Parathyroid adenoma (tissue), 2 donors: ENCODE measurements around the gene RPL26.
"Not testable (repeated sequence)": the region's sequence is repeated elsewhere in the genome, so short reads cannot be mapped to it uniquely, and the experiment has no call there.

ENCODE experiments used
- H2AFZ ChIP-seq: fragments of 300-600 bp; sonication (generic); one replicate; pipeline ENCODE4 v1.7.0; 2017; ENCODE audit warnings: antibody characterized with exemption, mild to moderate bottlenecking
- H3K27ac ChIP-seq: fragments of 300-600 bp; sonication (generic); one replicate; pipeline ENCODE4 v1.7.0; 2017
- H3K27me3 ChIP-seq: fragments of 300-600 bp; sonication (generic); one replicate; pipeline ENCODE4 v1.7.0; 2017; ENCODE audit warnings: low read length; ENCODE audit not compliant: control insufficient read depth, insufficient read depth
- H3K36me3 ChIP-seq: fragments of 300-600 bp; sonication (generic); one replicate; pipeline ENCODE4 v1.7.0; 2017; ENCODE audit warnings: low read length; ENCODE audit not compliant: control insufficient read depth, insufficient read depth
- H3K4me1 ChIP-seq: fragments of 300-600 bp; sonication (generic); one replicate; pipeline ENCODE4 v1.7.0; 2017; ENCODE audit warnings: control low read depth
- H3K4me2 ChIP-seq: fragments of 300-600 bp; sonication (generic); one replicate; pipeline ENCODE4 v1.7.0; 2017; ENCODE audit warnings: low read length
- H3K4me3 ChIP-seq: fragments of 300-600 bp; sonication (generic); one replicate; pipeline ENCODE4 v1.7.0; 2017; ENCODE audit warnings: low read depth, low read length
- H3K79me2 ChIP-seq: fragments of 300-600 bp; sonication (generic); one replicate; pipeline ENCODE4 v1.7.0; 2017; ENCODE audit warnings: control low read depth
- H3K9ac ChIP-seq: fragments of 300-600 bp; sonication (generic); one replicate; pipeline ENCODE4 v1.7.0; 2017; ENCODE audit warnings: mild to moderate bottlenecking
- H3K9me3 ChIP-seq: fragments of 300-600 bp; sonication (generic); one replicate; pipeline ENCODE4 v1.7.0; 2017; ENCODE audit warnings: low read length; ENCODE audit not compliant: control insufficient read depth
- CTCF ChIP-seq: fragments of 300-600 bp; sonication (generic); IDR thresholded peaks from one replicate; pipeline ENCODE4 v1.7.0; 2017; ENCODE audit warnings: antibody characterized with exemption, mild to moderate bottlenecking
- donor health status: primary hyperparathyroidism.

Gene RPL26

GRCh38 chr17:8353736-8354135 is 29.3 kb downstream of the RPL26 start:
- no peak for TF ChIP-seq CTCF
- Histone ChIP-seq H3K4me3 (no peak overlapping the region), H3K79me2 (no peaks in the 10 kb centered on the region), H3K9ac (no peak overlapping the region), H3K36me3 (no peaks in the 10 kb centered on the region), H3K27ac (no peak overlapping the region), H3K9me3 (no peaks in the 10 kb centered on the region), H2AFZ (no peak overlapping the region), H3K27me3 (no peaks in the 10 kb centered on the region), H3K4me2 (no peak overlapping the region), H3K4me1 (no peaks in the 10 kb centered on the region)

- H3K4me2 ChIP-seq: no peak overlapping the region
- H3K36me3 ChIP-seq: no peaks in the 10 kb centered on the region
- no peak overlapping the region for H3K27ac ChIP-seq
- H2AFZ ChIP-seq: no peak overlapping the region
- no peaks in the 10 kb centered on the region for H3K4me1 ChIP-seq
- no peaks in the 10 kb centered on the region for H3K27me3 ChIP-seq
- no peak overlapping the region for H3K9ac ChIP-seq
- no peaks in the 10 kb centered on the region for H3K9me3 ChIP-seq
- no peaks in the 10 kb centered on the region for H3K79me2 ChIP-seq
- no peak overlapping the region for H3K4me3 ChIP-seq
- TF ChIP-seq CTCF: no peak
Observed at GRCh38 chr17:8350339-8350738, 32.7 kb downstream of the RPL26 start.

DNA sequence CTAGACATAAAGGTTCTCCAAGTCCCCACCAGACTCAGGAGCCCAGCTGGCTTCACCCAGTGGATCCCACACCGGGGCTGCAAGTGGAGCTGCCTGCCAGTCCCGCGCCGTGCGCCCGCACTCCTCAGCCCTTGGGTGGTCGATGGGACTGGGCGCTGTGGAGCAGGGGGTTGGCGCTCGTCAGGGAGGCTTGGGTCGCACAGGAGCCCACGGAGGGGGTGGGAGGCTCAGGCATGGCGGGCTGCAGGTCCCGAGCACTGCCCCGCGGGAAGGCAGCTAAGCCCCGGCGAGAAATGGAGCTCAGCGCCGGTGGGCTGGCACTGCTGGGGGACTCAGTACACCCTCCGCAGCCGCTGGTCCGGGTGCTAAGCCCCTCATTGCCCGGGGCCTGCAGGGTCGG is 36.0 kb downstream of the RPL26 start:
- not testable (repeated sequence) for H3K27ac ChIP-seq, H3K27me3 ChIP-seq, H3K4me1 ChIP-seq, H3K9ac ChIP-seq, H3K79me2 ChIP-seq, H3K9me3 ChIP-seq, H2AFZ ChIP-seq, H3K4me3 ChIP-seq, H3K36me3 ChIP-seq, H3K4me2 ChIP-seq

- H3K27ac ChIP-seq: no peak overlapping the region
- H2AFZ ChIP-seq: no peak overlapping the region
Observed at GRCh38 chr17:8345951-8346665, 36.9 kb downstream of the RPL26 start.

GRCh38 chr17:8345052-8345690 is 37.8 kb downstream of the RPL26 start:
- Histone ChIP-seq H3K79me2 (no peaks in the 10 kb centered on the region), H3K9ac (no peak overlapping the region), H3K27ac (no peak overlapping the region), H3K4me2 (no peak overlapping the region), H3K9me3 (no peaks in the 10 kb centered on the region), H3K4me1 (no peaks in the 10 kb centered on the region), H3K4me3 (no peak overlapping the region), H2AFZ (no peak overlapping the region), H3K36me3 (no peaks in the 10 kb centered on the region), H3K27me3 (no peaks in the 10 kb centered on the region)
- TF ChIP-seq CTCF: no peak

More at GRCh38 chr17:8345951-8346665, 36.9 kb downstream of the RPL26 start:
- Histone ChIP-seq H3K9ac (no peak overlapping the region), H3K36me3 (no peaks in the 10 kb centered on the region), H3K9me3 (no peaks in the 10 kb centered on the region), H3K27me3 (no peaks in the 10 kb centered on the region), H3K4me3 (no peak overlapping the region), H3K4me2 (no peak overlapping the region), H3K4me1 (no peaks in the 10 kb centered on the region), H3K79me2 (no peaks in the 10 kb centered on the region)
- no peak for TF ChIP-seq CTCF
